Measurements from ENCODE around the gene THAP7.

Gene THAP7

DNA sequence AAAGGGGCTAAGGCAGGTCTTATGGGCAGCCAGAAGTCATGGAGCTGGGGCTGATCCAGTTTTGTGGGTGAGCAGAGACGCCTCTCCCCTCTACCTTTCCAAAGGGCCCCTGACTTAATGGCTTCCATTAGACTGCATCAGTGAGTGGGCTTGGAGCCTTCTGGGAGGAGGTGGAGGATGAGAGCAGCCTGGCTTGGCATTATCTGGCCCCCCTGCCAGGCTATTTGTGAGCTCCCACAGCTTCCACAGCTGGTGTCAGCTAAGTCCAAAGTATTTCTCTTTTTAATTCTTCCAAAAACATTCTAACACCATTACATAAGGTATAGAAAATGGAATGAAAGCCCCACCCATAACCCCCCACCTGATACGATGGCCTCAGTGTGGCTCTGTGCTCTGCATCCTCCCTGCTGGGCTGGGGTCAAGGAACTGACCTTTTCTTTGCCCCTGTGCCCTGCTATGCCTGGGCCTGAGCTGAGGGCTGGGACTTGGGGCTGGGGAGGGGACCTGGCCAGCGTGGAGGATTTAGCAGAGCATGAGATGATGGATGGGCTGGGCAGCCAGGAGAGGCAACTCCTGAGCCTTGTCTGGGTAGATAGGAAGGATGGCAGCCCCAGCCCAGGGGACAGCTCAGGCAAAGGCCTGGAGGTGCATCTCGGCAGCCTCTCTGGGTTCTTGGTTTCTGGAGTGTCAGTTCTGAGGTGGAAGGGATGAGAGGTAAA lies 30.8 kb downstream of the THAP7 start:
- intact Hi-C loops (cut with DNase I; ENCODE audit: low total_unique reads): no loop called here
- H3K36me3 ChIP-seq: no peaks in the 10 kb centered on the region
- peaks cover 0 to 36% of the 10 kb centered on the region in 2 donors for H3K27me3 ChIP-seq
- H3K4me3 ChIP-seq: no peak overlapping the region
- no peak overlapping the region for H3K27ac ChIP-seq
- H3K4me1 ChIP-seq: peaks cover 0 to 6% (median 0%) of the 10 kb centered on the region in 4 donors
- no peaks in the 10 kb centered on the region for H3K9me3 ChIP-seq
- TF ChIP-seq, protein P1, sequence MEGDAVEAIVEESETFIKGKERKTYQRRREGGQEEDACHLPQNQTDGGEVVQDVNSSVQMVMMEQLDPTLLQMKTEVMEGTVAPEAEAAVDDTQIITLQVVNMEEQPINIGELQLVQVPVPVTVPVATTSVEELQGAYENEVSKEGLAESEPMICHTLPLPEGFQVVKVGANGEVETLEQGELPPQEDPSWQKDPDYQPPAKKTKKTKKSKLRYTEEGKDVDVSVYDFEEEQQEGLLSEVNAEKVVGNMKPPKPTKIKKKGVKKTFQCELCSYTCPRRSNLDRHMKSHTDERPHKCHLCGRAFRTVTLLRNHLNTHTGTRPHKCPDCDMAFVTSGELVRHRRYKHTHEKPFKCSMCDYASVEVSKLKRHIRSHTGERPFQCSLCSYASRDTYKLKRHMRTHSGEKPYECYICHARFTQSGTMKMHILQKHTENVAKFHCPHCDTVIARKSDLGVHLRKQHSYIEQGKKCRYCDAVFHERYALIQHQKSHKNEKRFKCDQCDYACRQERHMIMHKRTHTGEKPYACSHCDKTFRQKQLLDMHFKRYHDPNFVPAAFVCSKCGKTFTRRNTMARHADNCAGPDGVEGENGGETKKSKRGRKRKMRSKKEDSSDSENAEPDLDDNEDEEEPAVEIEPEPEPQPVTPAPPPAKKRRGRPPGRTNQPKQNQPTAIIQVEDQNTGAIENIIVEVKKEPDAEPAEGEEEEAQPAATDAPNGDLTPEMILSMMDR (IDR thresholded peaks at IDR 0.05): no peak
- DNase-seq: no peak

DNA sequence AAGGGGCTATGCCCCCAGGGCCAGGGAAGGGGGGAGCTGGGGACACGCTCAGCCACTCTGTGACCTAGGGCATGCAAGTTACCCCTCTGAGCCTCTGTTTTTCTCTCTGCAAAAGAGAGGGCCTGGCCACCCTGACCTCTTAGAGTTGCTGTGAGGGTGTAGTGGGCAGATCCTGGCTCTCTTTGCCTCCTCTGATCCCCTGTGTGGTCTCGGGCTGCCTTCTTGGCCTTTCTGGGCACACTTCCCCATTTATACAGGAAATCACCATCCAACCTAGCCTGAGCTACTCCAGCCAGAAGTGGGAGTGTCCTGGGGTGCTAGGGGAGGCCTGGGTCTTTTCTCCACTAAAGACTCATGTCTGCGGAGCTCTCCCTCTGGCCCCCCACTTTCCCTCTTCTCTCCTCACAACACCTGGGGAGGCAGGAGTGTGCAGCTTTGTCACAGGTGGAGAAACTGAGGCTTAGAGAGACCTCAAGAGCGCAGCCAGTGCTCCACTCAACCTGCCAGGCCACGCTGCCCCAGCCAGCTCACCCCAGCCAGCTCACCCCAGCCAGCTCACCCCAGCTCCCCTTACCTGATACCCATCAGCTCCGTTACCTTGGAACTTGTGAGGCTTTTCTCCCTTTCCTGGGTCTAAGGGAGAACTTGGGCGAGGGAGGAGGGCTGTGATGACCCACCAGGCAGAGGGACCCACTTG lies 33.5 kb downstream of the THAP7 start:
- DNase-seq: no peak
- Histone ChIP-seq H3K4me3 (no peak overlapping the region), H3K9me3 (no peaks in the 10 kb centered on the region), H3K4me1 (peaks cover 0 to 17% (median 11%) of the 10 kb centered on the region in 4 donors), H3K36me3 (no peaks in the 10 kb centered on the region), H3K27ac (no peak overlapping the region), H3K27me3 (peaks cover 0 to 40% of the 10 kb centered on the region in 2 donors)
- TF ChIP-seq, protein P1 (IDR thresholded peaks at IDR 0.05): no peak
- intact Hi-C loops (cut with DNase I; ENCODE audit: low total_unique reads): loop anchor here (1.0 kb wide), 1 partner anchor 37 kb away; no protein-coding TSS in a partner anchor

DNA sequence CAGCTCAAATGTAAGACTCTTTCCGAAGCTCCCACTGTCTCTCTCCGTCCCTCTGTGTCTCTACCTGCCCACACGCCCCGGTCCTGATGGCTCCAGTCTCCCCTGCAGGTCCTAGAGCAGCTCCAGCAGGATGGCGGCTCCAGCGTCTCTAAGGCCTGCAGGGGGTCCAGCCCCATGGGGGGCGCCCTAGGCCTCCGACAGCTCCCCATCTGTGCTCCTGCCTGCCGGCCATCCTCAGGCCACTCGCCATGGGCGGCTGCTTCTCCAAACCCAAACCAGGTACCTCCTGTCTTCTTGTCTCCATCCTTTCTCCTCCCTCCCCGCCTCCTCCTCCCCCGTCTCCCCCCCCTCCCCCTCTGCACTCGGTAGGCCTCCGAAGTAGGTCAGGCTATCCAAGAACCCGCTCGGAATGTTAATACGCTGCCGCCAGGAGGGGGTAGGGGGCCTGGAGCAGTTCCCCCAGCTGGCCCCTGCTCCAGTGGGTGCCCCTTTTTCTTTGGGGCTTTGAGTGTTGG lies 34.2 kb downstream of the THAP7 start:
- no peaks in the 10 kb centered on the region for H3K9me3 ChIP-seq
- intact Hi-C loops (cut with DNase I; ENCODE audit: low total_unique reads): loop anchor here (1.0 kb wide), 1 partner anchor 36 kb away; no protein-coding TSS in a partner anchor
- H3K27me3 ChIP-seq: peaks cover 0 to 43% of the 10 kb centered on the region in 2 donors
- no peak overlapping the region for H3K4me3 ChIP-seq
- no peak overlapping the region for H3K27ac ChIP-seq
- DNase-seq: no peak
- peaks cover 0 to 17% (median 11%) of the 10 kb centered on the region in 4 donors for H3K4me1 ChIP-seq
- TF ChIP-seq, protein P1 (IDR thresholded peaks at IDR 0.05): no peak
- H3K36me3 ChIP-seq: no peaks in the 10 kb centered on the region

DNA sequence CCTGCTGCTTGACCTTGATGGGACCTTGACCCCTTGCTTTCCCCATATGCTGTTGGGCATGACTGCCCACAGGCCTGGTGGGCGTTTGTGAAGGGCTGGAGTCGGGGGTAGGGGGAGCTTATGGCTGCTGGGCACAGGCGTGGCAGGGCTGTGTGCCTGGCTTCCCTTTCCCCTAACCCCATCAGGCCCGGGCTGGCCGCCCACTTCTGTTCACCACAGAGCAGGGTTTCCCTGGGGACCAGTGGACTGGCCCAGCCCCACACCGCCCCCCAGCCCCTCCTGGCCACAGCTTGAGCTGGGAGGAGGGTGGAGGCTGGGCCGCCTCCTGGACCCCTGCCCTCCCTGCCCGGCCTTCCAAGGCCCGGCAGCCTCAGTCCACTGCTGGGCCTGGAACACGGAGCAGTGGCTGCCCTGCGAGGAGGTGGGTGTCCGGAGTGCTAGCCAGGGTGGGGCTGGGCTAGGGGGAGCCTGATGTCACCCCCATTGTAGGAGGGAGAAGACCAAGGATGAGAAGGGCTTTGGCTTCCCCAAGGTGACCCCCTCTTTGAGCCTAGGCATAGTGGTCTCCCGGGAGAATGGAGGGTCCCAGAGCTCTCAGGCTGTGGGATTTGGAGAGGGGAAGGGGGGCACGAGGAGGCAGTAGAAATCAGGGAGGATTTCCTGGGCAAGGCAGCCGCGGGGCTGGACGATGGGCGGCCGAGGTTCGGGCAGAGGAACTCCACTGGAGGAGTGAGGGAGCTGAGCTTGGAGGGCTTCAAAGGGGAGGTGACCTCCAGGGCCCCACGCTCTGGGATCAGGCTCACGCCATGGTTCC lies 34.8 kb downstream of the THAP7 start, which contains the start of gene AIFM3:
Gene AIFM3, plus strand, starts transcription at position 373 of the 814 bp plus-strand sequence. CDS start 690 bp downstream, outside the sequence.
- TF ChIP-seq, protein P1 (IDR thresholded peaks at IDR 0.05): no peak
- H3K4me3 ChIP-seq: no peak within 1 kb of the TSS
- H3K27ac ChIP-seq: no peak within 1 kb of the TSS
- H3K9me3 ChIP-seq: no peaks in the 10 kb centered on the region
- H3K4me1 ChIP-seq: peaks cover 0 to 17% (median 11%) of the 10 kb centered on the region in 4 donors
- peaks cover 0 to 49% of the 10 kb centered on the region in 2 donors for H3K27me3 ChIP-seq
- H3K36me3 ChIP-seq: no peaks in the 10 kb centered on the region
- DNase-seq: no peak
- intact Hi-C loops (cut with DNase I; ENCODE audit: low total_unique reads): no loop called here
